ENCODE measurements around the gene KHDC1L.

- TF ChIP-seq POLR2A (IDR thresholded peaks at IDR 0.05; ENCODE audit: low read depth, low read length) = no peak
- TF ChIP-seq POLR2AphosphoS5 (IDR thresholded peaks at IDR 0.05; ENCODE audit: low read depth, low read length) = no peak
- no peak for TF ChIP-seq TAF1 (IDR thresholded peaks at IDR 0.05; ENCODE audit: low read depth, low read length)
- no peak for TF ChIP-seq SPI1 (IDR thresholded peaks at IDR 0.05; ENCODE audit: low read depth, low read length)
Observed at GRCh38 chr6:73250016-73250415, 24.7 kb upstream of the KHDC1L start.
